Measurements from ENCODE around the gene BCL6B.
"Not testable (repeated sequence)": the region's sequence is repeated elsewhere in the genome, so short reads cannot be mapped to it uniquely, and the experiment has no call there.

Gene BCL6B

GRCh38 chr17:7022781-7023571 is at the start of gene BCL6B:
TSS of gene BCL6B (plus strand) at chr17:7023050. CDS start at chr17:7023672, 622 bp downstream.
- DNase-seq = peak in 1 of 2 experiments; percentile 40

GRCh38 chr17:6979440-6979839 is 43.4 kb upstream of the BCL6B start:
- DNase-seq = not testable (repeated sequence)

GRCh38 chr17:6981426-6981825 is 41.4 kb upstream of the BCL6B start:
- no peak for DNase-seq

- DNase-seq = no peak
Observed at GRCh38 chr17:6985266-6985665, 37.6 kb upstream of the BCL6B start.

GRCh38 chr17:6986676-6987075 is 36.2 kb upstream of the BCL6B start:
- no peak for DNase-seq

GRCh38 chr17:6989779-6990178 is 33.1 kb upstream of the BCL6B start:
- no peak for DNase-seq

GRCh38 chr17:6993613-6994056 is 29.2 kb upstream of the BCL6B start:
- not testable (repeated sequence) for DNase-seq

- DNase-seq = no peak
Observed at GRCh38 chr17:6994118-6994598, 28.7 kb upstream of the BCL6B start.

- DNase-seq = no peak
Observed at GRCh38 chr17:6994666-6995256, 28.1 kb upstream of the BCL6B start.

- no peak for DNase-seq
Observed at GRCh38 chr17:6995500-6996255, 27.2 kb upstream of the BCL6B start, which contains the start of gene ALOX12. TSS of gene ALOX12 (plus strand) at chr17:6996049. CDS start at chr17:6996118, 69 bp downstream.

- no peak for DNase-seq
Observed at GRCh38 chr17:6996256-6997011, 26.4 kb upstream of the BCL6B start.

GRCh38 chr17:6997171-6997570 is 25.7 kb upstream of the BCL6B start:
- no peak for DNase-seq

GRCh38 chr17:6998855-6999508 is 23.9 kb upstream of the BCL6B start:
- no peak for DNase-seq

- peak; percentile 71 to 73 for DNase-seq
Observed at GRCh38 chr17:7001318-7001961, 21.4 kb upstream of the BCL6B start.

- DNase-seq = no peak
Observed at GRCh38 chr17:7002288-7003047, 20.4 kb upstream of the BCL6B start.

GRCh38 chr17:7003745-7004144 is 19.1 kb upstream of the BCL6B start:
- no peak for DNase-seq

GRCh38 chr17:7004398-7005253 is 18.2 kb upstream of the BCL6B start:
- peak; percentile 45 to 49 for DNase-seq

GRCh38 chr17:7005716-7006115 is 17.1 kb upstream of the BCL6B start:
- no peak for DNase-seq

GRCh38 chr17:7007143-7007542 is 15.7 kb upstream of the BCL6B start:
- DNase-seq = no peak

GRCh38 chr17:7010523-7010922 is 12.3 kb upstream of the BCL6B start:
- DNase-seq = no peak
